Thyroid gland (tissue), 4 donors: ENCODE measurements around the gene ATAD3C. TPM values are rescaled to one million over a fixed set of nuclear protein-coding genes. Genes with fewer than 3 reads are reported as not detected.

Experiments used
- DNase-seq, 2 donors: peaks; one replicate each; pipeline ENCODE4 v3.0.0-alpha.2; 2019
- H3K27ac ChIP-seq, 3 donors: fragments of 200-600 bp; sonication (generic); 1 replicate in 2 of 3; 2 replicates in 1 of 3; pipeline ENCODE4 v1.5.1; 2016 to 2019; ENCODE audit warnings: mild to moderate bottlenecking in 1 of 3, moderate library complexity in 1 of 3
- H3K27me3 ChIP-seq: fragments of 200-600 bp; sonication (generic); one replicate; pipeline ENCODE4 v1.5.1; 2019
- H3K36me3 ChIP-seq, 2 donors: fragments of 200-600 bp; sonication (generic); one replicate each; pipeline ENCODE4 v1.5.1; 2016 to 2019
- H3K4me1 ChIP-seq, 2 donors: fragments of 200-600 bp; sonication (generic); one replicate each; pipeline ENCODE4 v1.5.1; 2017 to 2019
- H3K4me3 ChIP-seq, 3 donors: fragments of 200-600 bp; sonication (generic); replicated peaks in 1 of 3; 1 replicate in 2 of 3; 2 replicates in 1 of 3; pipeline ENCODE4 v1.5.1; 2016; ENCODE audit warnings: mild to moderate bottlenecking in 1 of 3
- H3K9me3 ChIP-seq: fragments of 200-600 bp; sonication (generic); one replicate; pipeline ENCODE4 v1.5.1; 2017
- POLR2A ChIP-seq, 2 donors: fragments of 450-650 bp; IDR thresholded peaks; one replicate each; pipeline ENCODE4 v1.6.1; 2017; ENCODE audit warnings: antibody characterized with exemption in 2 of 2, mild to moderate bottlenecking in 2 of 2, moderate library complexity in 1 of 2
- WGBS, 2 donors: methylation state at CpG; one replicate each; pipeline ENCODE4 v1.1.5; 2017; 5-methylcytosine and 5-hydroxymethylcytosine counted together
- intact Hi-C: fragments of 100-400 bp; cut with DNase I; formaldehyde crosslinking; loops from one replicate; pipeline ENCODE4 v1.15.1; 2023
- total RNA-seq, 4 donors: library from RNA; depleted of rRNA; stranded (reverse); fragments of >200 nt; gene quantifications; one replicate each; pipeline ENCODE4 v1.2.3, GENCODE V29; 2016
- TF ChIP-seq, protein P1 (sequence below), 6 experiments: fragments of 200-600 bp in 3 of 6; fragments of 450-650 bp in 3 of 6; sonication (generic) in 3 of 6; IDR thresholded peaks; one replicate each; pipeline ENCODE4 v1.5.1; 2016 to 2019; ENCODE audit warnings: antibody characterized with exemption in 6 of 6, mild to moderate bottlenecking in 2 of 6, inconsistent platforms in 1 of 6, moderate library complexity in 1 of 6

Gene ATAD3C
- total RNA-seq, 4 donors from 2014 or later, result 4.9 to 29.9 (median 15.1) TPM

DNA sequence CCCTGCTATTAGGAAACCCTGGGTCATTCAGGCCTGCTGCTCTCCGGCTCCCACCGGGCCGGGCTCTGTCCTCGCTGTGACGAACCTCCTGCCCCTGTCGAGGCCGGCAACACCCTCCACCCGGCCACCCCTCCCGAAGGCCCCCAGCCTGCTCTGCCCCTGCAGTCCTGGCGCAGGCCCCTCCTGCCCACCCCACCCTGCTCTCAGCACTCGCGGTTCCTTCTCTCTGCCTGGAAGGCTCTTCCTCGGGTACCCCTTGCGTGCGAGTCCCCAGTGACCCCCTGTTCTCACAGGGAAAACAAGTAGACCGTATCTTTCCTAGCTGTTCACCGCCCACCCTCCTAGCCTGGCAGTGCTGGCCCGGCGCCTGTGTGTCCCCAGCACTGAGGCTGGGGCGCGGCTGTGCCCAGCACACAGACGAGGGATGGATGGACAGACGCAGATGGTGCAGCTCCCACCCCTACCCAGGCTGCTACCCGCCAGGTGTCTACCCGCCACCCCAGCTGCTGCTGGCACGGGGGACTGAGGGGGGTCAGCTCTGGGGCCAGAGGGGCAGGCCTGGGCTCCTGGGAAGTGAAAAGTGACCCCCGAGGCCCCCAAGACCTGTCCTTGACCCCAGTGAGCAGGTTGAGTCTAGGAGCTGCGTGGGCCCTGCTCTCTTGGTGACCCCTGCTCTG lies 17.1 kb upstream of the ATAD3C start:
- H3K9me3 ChIP-seq, result no peaks in the 10 kb centered on the region
- intact Hi-C loops, result no loop called here
- WGBS, 2 donors, result 81 to 91% methylated on average over 15 to 21 of the region's 28 CpGs
- no peaks in the 10 kb centered on the region for H3K27me3 ChIP-seq
- H3K4me1 ChIP-seq, result peaks cover 16 to 70% of the 10 kb centered on the region in 2 donors
- no peak for DNase-seq
- H3K4me3 ChIP-seq, result no peak overlapping the region
- H3K27ac ChIP-seq, result peak overlapping the region in 2 of 3 donors; percentile 69 to 73
- H3K36me3 ChIP-seq, result no peaks in the 10 kb centered on the region
- TF ChIP-seq, protein P1, sequence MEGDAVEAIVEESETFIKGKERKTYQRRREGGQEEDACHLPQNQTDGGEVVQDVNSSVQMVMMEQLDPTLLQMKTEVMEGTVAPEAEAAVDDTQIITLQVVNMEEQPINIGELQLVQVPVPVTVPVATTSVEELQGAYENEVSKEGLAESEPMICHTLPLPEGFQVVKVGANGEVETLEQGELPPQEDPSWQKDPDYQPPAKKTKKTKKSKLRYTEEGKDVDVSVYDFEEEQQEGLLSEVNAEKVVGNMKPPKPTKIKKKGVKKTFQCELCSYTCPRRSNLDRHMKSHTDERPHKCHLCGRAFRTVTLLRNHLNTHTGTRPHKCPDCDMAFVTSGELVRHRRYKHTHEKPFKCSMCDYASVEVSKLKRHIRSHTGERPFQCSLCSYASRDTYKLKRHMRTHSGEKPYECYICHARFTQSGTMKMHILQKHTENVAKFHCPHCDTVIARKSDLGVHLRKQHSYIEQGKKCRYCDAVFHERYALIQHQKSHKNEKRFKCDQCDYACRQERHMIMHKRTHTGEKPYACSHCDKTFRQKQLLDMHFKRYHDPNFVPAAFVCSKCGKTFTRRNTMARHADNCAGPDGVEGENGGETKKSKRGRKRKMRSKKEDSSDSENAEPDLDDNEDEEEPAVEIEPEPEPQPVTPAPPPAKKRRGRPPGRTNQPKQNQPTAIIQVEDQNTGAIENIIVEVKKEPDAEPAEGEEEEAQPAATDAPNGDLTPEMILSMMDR (IDR thresholded peaks at IDR 0.05), result no peak
- TF ChIP-seq POLR2A (IDR thresholded peaks at IDR 0.05), result no peak

DNA sequence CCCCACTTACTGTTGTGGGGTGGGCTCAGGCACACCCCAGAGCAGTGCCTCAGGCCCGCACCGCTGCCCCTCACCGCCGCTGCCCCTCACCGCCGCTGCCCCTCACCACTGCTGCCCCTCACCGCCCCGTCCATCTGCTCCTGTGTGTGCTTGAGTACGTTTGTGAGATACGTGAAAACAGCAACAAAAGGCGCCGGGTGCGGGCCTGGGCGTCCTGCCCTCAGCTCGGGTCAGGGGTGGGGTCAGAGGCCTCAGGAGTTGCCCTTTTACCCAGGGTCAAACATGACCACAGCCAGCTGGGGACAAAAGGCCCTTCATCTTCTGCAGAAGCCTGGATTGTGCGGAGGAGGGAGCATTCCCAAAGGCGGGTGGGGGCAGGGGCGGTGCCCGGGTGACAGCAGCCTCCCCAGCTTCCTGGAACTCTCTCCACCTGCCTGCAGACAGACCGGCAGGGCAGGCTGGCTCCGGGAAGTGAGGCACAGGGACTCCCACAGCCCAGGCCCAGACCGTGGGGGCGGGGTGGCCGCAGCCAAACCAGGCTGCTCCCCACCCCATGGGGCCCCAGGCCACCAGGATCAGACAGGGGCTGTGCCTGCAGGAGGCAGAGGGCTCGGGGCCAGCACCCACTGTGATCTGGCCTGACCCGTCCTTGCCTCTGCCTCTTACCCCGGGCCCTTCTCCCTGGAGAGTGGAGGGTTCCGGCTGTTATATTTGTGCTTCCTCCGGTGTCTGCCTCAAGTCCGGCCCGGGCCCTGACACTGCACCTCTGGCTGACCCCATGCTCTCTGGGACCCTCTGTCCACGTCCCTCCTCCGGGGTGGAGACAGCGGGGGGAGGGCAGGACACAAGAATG lies 16.3 kb upstream of the ATAD3C start:
- WGBS, 2 donors, result 61 to 79% methylated on average over 17 to 34 of the region's 34 CpGs
- Histone ChIP-seq H3K4me3 (no peak overlapping the region), H3K4me1 (peaks cover 16 to 70% of the 10 kb centered on the region in 2 donors)

DNA sequence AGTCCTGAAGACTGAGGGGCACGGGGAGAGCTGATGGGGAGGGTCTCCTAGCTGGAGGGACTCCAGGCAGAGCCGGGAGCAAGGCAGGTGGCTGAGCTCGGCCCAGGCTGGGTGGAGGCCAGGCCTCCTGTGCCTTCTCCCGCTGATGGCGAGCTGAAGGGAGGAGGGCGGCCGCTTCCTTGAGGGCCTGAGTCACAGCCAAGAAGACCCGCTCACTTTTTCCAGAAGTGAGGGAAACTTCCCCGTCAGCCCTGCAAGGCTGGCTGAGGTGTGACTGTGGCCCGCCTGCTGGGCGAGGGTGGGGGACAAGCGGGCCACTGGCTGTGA lies 15.7 kb upstream of the ATAD3C start:
- no peaks in the 10 kb centered on the region for H3K9me3 ChIP-seq
- no peak overlapping the region for H3K4me3 ChIP-seq
- no peak for DNase-seq
- 27 to 65% methylated on average over 6 to 9 of the region's 12 CpGs for WGBS, 2 donors
- H3K27ac ChIP-seq, result peak overlapping the region; percentile 16 to 59 (median 26)
- peaks cover 16 to 70% of the 10 kb centered on the region in 2 donors for H3K4me1 ChIP-seq
- H3K36me3 ChIP-seq, result no peaks in the 10 kb centered on the region
- TF ChIP-seq POLR2A (IDR thresholded peaks at IDR 0.05), result no peak
- TF ChIP-seq, protein P1 (IDR thresholded peaks at IDR 0.05), result no peak
- H3K27me3 ChIP-seq, result no peaks in the 10 kb centered on the region
- intact Hi-C loops, result no loop called here

More for the DNA sequence above, 16.3 kb upstream of the ATAD3C start:
- intact Hi-C loops, result no loop called here
- H3K36me3 ChIP-seq, result no peaks in the 10 kb centered on the region
- peak overlapping the region; percentile 26 to 69 (median 59) for H3K27ac ChIP-seq
- no peak for TF ChIP-seq POLR2A (IDR thresholded peaks at IDR 0.05)
- TF ChIP-seq, protein P1 (IDR thresholded peaks at IDR 0.05), result no peak
- H3K27me3 ChIP-seq, result no peaks in the 10 kb centered on the region
- peak; percentile 34 to 43 for DNase-seq
- no peaks in the 10 kb centered on the region for H3K9me3 ChIP-seq

DNA sequence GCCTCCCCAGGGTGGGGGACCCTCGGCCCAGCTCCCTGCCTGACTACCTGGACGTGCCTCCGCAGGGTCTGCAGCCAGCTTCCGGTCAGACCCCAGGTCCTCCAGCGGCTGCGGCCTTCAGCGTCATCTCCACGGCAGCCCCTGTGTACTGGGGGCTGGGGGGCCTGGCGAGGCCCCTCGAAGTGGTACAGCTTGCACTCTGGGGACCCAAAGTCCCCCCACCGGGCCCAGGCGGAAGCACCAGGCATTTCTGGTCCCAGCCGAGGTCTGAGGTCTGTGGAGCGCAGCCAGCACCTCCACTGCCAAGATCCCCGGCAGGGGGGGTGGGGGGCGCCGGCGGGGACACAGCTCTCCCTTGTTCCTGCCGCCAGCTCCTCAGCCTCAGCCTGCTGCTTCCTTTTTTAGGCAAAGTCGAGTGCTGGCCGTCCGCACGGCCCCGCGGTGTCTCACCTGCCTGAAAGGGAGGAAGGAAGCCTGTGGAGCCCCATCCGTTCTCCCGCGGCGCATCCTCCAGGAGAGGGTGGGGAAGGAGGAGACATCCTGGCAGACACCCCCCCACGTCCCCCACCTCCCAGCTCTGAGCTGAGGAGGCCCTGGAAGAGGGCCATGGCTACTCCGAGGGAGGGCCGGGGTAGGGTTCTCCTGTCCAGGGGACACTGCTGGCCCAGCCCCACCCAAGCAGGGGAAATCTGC lies 15.2 kb upstream of the ATAD3C start:
- TF ChIP-seq POLR2A (IDR thresholded peaks at IDR 0.05), result no peak
- TF ChIP-seq, protein P1 (IDR thresholded peaks at IDR 0.05), result no peak
- intact Hi-C loops, result no loop called here
- Histone ChIP-seq H3K27ac (peak overlapping the region in 2 of 3 donors; percentile 16 to 59), H3K4me1 (peaks cover 16 to 70% of the 10 kb centered on the region in 2 donors), H3K27me3 (no peaks in the 10 kb centered on the region), H3K9me3 (no peaks in the 10 kb centered on the region), H3K36me3 (no peaks in the 10 kb centered on the region), H3K4me3 (no peak overlapping the region)
- peak; percentile 49 to 60 for DNase-seq
- WGBS, 2 donors, result 13 to 17% methylated on average over 11 to 17 of the region's 32 CpGs
